Measurements from ENCODE around the gene MRLN.

DNA sequence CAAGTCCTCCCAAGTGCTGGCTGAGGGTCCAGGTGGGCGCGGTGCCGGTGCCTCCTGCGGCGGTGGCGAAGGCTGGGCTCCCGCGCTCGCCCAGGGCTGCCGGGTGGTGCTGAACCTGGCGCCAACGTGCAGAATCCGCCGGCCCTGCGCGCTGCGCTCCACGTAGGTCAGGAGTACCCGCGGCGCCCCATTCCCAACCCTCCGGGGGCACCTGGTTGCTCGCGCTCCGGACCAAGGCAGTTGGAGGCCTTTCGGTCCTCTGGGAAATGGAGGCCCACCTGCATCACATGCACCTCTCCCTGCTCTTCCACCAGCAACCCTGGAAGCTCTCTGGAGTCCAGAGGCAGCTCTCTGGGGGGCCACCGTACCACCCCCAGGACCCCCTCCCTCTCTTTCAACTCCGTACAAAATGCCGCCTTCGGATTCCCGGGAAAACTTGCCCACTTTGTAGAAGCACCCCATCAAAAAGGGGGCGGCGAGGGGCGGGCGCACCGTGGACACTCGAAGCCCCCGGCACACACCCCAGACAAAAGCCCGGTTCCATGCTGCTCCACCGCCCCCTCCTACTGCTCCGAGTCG is 44.4 kb downstream of the MRLN start:
- no peak for TF ChIP-seq CTCF (IDR thresholded peaks at IDR 0.05; ENCODE audit: low read depth, low read length)
- no peak for TF ChIP-seq POLR2A (IDR thresholded peaks at IDR 0.05; ENCODE audit: extremely low read depth, insufficient read length)

Data from NB4 (cell line).